Ovary (tissue), 10 donors: ENCODE results near the gene L3MBTL2. TPM values are rescaled to one million over a fixed set of nuclear protein-coding genes. Genes with fewer than 3 reads are reported as not detected.

Experiments
- DNase-seq, 5 donors: peaks; one replicate each; pipeline ENCODE4 v3.0.0-alpha.2; 2019 to 2020
- H3K27ac ChIP-seq, 2 donors: fragments of 200-600 bp; one replicate each; pipeline versions ENCODE4 v1.5.1 to v1.8.0; 2019 to 2022
- H3K27me3 ChIP-seq: fragments of 200-600 bp; one replicate; pipeline ENCODE4 v1.8.0; 2022
- H3K36me3 ChIP-seq: fragments of 200-600 bp; sonication (generic); one replicate; pipeline ENCODE4 v1.5.1; 2019
- H3K4me1 ChIP-seq: one replicate; pipeline ENCODE4 v1.8.1; 2013; ENCODE audit warnings: mild to moderate bottlenecking, moderate library complexity; ENCODE audit not compliant: insufficient read depth
- H3K4me3 ChIP-seq: fragments of 200-600 bp; sonication (generic); one replicate; pipeline ENCODE4 v1.5.1; 2017
- H3K9me3 ChIP-seq, 2 donors: fragments of 200-600 bp in 1 of 2; sonication (generic) in 1 of 2; one replicate each; pipeline versions ENCODE4 v1.5.1 to v1.8.1; 2013 to 2019; ENCODE audit warnings: mild to moderate bottlenecking in 1 of 2, moderate library complexity in 1 of 2
- CTCF ChIP-seq, 3 donors: fragments of 450-650 bp in 2 of 3; fragments of 200-600 bp in 1 of 3; IDR thresholded peaks; one replicate each; pipeline versions ENCODE4 v1.5.1 to v1.8.0; 2016 to 2022; ENCODE audit warnings: antibody characterized with exemption in 3 of 3, mild to moderate bottlenecking in 1 of 3
- EP300 ChIP-seq: sonication (generic); formaldehyde crosslinking; IDR thresholded peaks from one replicate; pipeline ENCODE4 v1.6.1; 2017; ENCODE audit warnings: antibody characterized with exemption
- POLR2A ChIP-seq: fragments of 450-650 bp; IDR thresholded peaks from one replicate; pipeline ENCODE4 v1.6.1; 2017; ENCODE audit warnings: antibody characterized with exemption, mild to moderate bottlenecking, moderate library complexity
- WGBS, 3 donors: extraction: QIAGEN DNeasy Blood & Tissue Kit in 1 of 3; methylation state at CpG; one replicate each; pipeline versions ENCODE4 v1.1.5 to v1.1.7; 2013 to 2017; 5-methylcytosine and 5-hydroxymethylcytosine counted together
- intact Hi-C, 4 donors: fragments of 100-400 bp; cut with DNase I; formaldehyde crosslinking; loops; one replicate each; pipeline versions ENCODE4 v1.11.0 to v1.15.1; 2022 to 2023
- long read RNA-seq, 3 donors: library from polyadenylated mRNA in 2 of 3; unstranded in 2 of 3; transcript quantifications; one replicate each; pipeline ENCODE4 v2.0.0 and lab custom pipeline, GENCODE V29; 2021 to 2026
- polyA plus RNA-seq, 2 donors: library from polyadenylated mRNA; stranded (reverse); fragments of 200-250 nt in 1 of 2; fragments of 350-450 nt in 1 of 2; fragmentation: Illumina TruSeq in 1 of 2; extraction: RNeasy Lipid Tissue Mini Kit (QIAGEN cat#74804) in 1 of 2; gene quantifications; one replicate each; pipeline ENCODE4 v1.2.3, GENCODE V29; 2013 to 2014
- total RNA-seq, 7 donors: library from RNA; depleted of rRNA in 2 of 7; stranded (reverse); fragments of >200 nt in 2 of 7; fragmentation: NEBNext Ultra II Directional in 3 of 7; extraction: Animal tissue kit (Norgen Biotek cat#: 25700) in 3 of 7; gene quantifications; one replicate each; pipeline versions ENCODE4 v1.1.0 to v1.2.4, GENCODE V29; 2016 to 2023
- donor health status: DM: no; HTN: no; CAD: no; lungs with moderate emphysema.
- donor health status: DM: no; HTN: no; CAD: no.
- donor health status: Bipolar disorder and iron deficiency.
- donor health status: DM: yes; HTN: yes; CAD: no.
- donor health status: DM: no; HTN: no; CAD: no.
- donor health status: DM: yes; HTN: yes; CAD: no.

The L3MBTL2 gene
- total RNA-seq (10 to 100 TPM in 6 of 7 donors, 1 to 10 TPM in 1; 8.9 to 32.1 (median 25.6) TPM), polyA plus RNA-seq (10 to 100 TPM; 14.8 to 20.7 TPM)
- long read RNA-seq, donor 1, transcript L3MBTL2-201 (17 exons, 3,296 nt) = major isoform, 42 of 241 reads
- long read RNA-seq, donor 1, partial matches to known transcripts = 150 of 241 reads
- long read RNA-seq, donor 1, other reads (novel, unspliced or antisense) = 48 of 241 reads
- long read RNA-seq, donor 2, transcript L3MBTL2-201 (17 exons, 3,296 nt) = major isoform, 6 of 14 reads
- long read RNA-seq, donor 2, partial matches to known transcripts = 8 of 14 reads
- long read RNA-seq, donor 2, other reads (novel, unspliced or antisense) = 0 of 14 reads
- long read RNA-seq, donor 3, transcript L3MBTL2-201 (17 exons, 3,296 nt) = major isoform, 40 of 58 reads
- long read RNA-seq, donor 3, partial matches to known transcripts = 7 of 58 reads
- long read RNA-seq, donor 3, other reads (novel, unspliced or antisense) = 11 of 58 reads

GRCh38 chr22:41204992-41205900, at the start of gene L3MBTL2:
L3MBTL2 (plus strand) TSS chr22:41205312; CDS start chr22:41205363, 51 bp downstream.
- intact Hi-C loops = no loop called here
- H3K36me3 ChIP-seq = no peaks in the 10 kb centered on the region
- peak within 1 kb of the TSS in 1 of 2 donors; percentile 60 for H3K27ac ChIP-seq
- 1 to 2% (median 2%) methylated on average over 44 to 47 of the region's 47 CpGs for WGBS, 3 donors
- no peak for TF ChIP-seq CTCF (IDR thresholded peaks at IDR 0.05)
- peak; percentile 52 for TF ChIP-seq POLR2A
- H3K4me3 ChIP-seq = peak within 1 kb of the TSS; percentile 82
- H3K9me3 ChIP-seq = no peaks in the 10 kb centered on the region
- H3K4me1 ChIP-seq = peaks cover 6% of the 10 kb centered on the region
- no peaks in the 10 kb centered on the region for H3K27me3 ChIP-seq
- peak; percentile 97 to 98 (median 97) for DNase-seq

GRCh38 chr22:41157083-41157482, 48.0 kb upstream of the L3MBTL2 start:
- TF ChIP-seq EP300 (no peak), POLR2A (no peak), CTCF (IDR thresholded peaks at IDR 0.05) (no peak)
- Histone ChIP-seq H3K27ac (no peak overlapping the region), H3K9me3 (no peaks in the 10 kb centered on the region), H3K27me3 (no peaks in the 10 kb centered on the region), H3K4me3 (no peak overlapping the region), H3K36me3 (no peaks in the 10 kb centered on the region), H3K4me1 (no peaks in the 10 kb centered on the region)
- no peak for DNase-seq
- 44 to 56% (median 48%) methylated on average over 4 of the region's 4 CpGs for WGBS, 3 donors
- intact Hi-C loops = no loop called here

- H3K4me3 ChIP-seq = no peak overlapping the region
- no peaks in the 10 kb centered on the region for H3K27me3 ChIP-seq
- TF ChIP-seq CTCF (IDR thresholded peaks at IDR 0.05) (no peak), POLR2A (no peak), EP300 (no peak)
- intact Hi-C loops = no loop called here
- 82 to 86% (median 86%) methylated on average over 8 of the region's 8 CpGs for WGBS, 3 donors
- H3K27ac ChIP-seq = no peak overlapping the region
- H3K9me3 ChIP-seq = no peaks in the 10 kb centered on the region
- no peak for DNase-seq
- peaks cover 2% of the 10 kb centered on the region for H3K4me1 ChIP-seq
- H3K36me3 ChIP-seq = no peaks in the 10 kb centered on the region
Observed at GRCh38 chr22:41169157-41169556, 36.0 kb upstream of the L3MBTL2 start.

GRCh38 chr22:41171996-41172395, 33.1 kb upstream of the L3MBTL2 start:
- Histone ChIP-seq H3K4me3 (no peak overlapping the region), H3K9me3 (no peaks in the 10 kb centered on the region), H3K27me3 (no peaks in the 10 kb centered on the region), H3K36me3 (no peaks in the 10 kb centered on the region), H3K27ac (no peak overlapping the region), H3K4me1 (peaks cover 2% of the 10 kb centered on the region)
- no peak for DNase-seq
- intact Hi-C loops = no loop called here
- TF ChIP-seq CTCF (IDR thresholded peaks at IDR 0.05) (no peak), EP300 (no peak), POLR2A (no peak)
- WGBS, 3 donors = 25 to 62% (median 27%) methylated on average over 3 of the region's 3 CpGs
